Fibroblast of upper back skin (primary cell): ENCODE data around the gene CYTH4.
"Not testable (repeated sequence)": the region's sequence is repeated elsewhere in the genome, so short reads cannot be mapped to it uniquely, and the experiment has no call there.

ENCODE experiments used
- DNase-seq: peaks from one replicate; pipeline ENCODE4 v3.0.0-alpha.2; 2013

CYTH4 gene, protein sequence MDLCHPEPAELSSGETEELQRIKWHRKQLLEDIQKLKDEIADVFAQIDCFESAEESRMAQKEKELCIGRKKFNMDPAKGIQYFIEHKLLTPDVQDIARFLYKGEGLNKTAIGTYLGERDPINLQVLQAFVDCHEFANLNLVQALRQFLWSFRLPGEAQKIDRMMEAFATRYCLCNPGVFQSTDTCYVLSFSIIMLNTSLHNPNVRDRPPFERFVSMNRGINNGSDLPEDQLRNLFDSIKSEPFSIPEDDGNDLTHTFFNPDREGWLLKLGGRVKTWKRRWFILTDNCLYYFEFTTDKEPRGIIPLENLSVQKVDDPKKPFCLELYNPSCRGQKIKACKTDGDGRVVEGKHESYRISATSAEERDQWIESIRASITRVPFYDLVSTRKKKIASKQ

DNA sequence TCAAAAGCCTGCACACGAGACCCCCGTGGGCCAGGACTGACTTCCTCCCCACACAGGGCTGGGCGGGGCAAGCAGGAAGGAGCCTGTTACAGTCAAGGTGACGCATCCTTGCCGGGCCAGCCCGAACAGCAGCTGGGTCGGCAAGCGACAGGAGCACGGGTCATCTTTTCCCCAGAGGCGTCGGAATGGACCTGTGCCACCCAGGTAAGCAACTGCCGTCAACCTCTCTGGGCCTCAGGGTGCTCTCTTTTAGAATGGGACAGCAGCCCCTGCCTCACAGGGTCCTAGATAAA is at the start of gene CYTH4:
Gene CYTH4, plus strand, starts transcription at position 124 of the 293 bp plus-strand sequence. Its CDS starts 62 bp downstream, at position 186.
- DNase-seq = no peak

GRCh38 chr22:37233371-37233750 is 48.9 kb upstream of the CYTH4 start:
- DNase-seq = not testable (repeated sequence)

- DNase-seq = no peak
Measured at GRCh38 chr22:37233751-37234631, 48.3 kb upstream of the CYTH4 start.

DNA sequence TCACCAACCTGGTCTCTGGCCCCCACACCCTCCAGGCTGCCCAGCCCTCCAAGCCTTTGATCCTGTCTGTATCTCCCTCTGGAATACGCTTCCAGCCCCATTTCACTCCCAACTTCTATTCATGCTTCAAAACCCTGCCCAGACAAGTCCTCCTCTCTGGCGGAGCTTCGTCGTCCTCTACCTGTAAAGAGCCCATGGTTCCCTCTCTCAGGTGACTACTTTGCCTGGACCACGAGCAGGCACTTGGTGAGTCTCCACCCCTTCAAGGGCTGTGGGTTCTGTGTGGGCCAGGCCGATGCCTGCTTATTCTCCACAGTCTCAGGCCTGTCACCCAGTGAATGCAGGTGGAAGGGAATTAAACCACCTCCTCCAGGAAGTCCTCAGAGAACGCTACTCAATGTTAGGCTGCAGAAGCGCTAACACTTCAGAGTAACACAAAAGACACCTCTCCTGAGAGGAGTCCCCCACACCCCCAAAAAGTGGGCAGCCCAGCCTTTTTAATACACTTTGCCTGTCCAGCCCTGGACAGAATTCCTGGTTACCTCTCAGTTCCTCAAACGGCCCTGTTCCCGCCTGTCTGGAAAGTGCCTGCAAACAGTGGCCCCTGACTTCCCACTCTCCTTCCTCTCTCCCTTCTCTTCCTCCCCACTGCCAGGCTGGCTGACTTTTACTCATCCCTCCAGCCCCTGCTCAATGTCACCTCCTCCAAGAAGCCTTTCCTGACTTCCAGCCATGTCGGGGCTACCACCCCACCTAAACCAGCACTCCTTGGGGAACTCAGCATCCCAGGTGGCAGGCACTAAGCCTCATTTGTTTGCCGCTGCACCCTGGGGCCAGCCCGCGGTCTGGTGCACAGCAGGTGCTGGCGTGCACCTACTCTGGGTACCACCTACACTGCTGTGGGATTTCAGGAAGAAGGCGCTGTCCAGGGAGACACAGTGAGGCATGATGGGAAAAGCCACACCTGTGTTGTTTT is 47.3 kb upstream of the CYTH4 start:
- DNase-seq = no peak

GRCh38 chr22:37235897-37236607 is 46.3 kb upstream of the CYTH4 start:
- no peak for DNase-seq

DNA sequence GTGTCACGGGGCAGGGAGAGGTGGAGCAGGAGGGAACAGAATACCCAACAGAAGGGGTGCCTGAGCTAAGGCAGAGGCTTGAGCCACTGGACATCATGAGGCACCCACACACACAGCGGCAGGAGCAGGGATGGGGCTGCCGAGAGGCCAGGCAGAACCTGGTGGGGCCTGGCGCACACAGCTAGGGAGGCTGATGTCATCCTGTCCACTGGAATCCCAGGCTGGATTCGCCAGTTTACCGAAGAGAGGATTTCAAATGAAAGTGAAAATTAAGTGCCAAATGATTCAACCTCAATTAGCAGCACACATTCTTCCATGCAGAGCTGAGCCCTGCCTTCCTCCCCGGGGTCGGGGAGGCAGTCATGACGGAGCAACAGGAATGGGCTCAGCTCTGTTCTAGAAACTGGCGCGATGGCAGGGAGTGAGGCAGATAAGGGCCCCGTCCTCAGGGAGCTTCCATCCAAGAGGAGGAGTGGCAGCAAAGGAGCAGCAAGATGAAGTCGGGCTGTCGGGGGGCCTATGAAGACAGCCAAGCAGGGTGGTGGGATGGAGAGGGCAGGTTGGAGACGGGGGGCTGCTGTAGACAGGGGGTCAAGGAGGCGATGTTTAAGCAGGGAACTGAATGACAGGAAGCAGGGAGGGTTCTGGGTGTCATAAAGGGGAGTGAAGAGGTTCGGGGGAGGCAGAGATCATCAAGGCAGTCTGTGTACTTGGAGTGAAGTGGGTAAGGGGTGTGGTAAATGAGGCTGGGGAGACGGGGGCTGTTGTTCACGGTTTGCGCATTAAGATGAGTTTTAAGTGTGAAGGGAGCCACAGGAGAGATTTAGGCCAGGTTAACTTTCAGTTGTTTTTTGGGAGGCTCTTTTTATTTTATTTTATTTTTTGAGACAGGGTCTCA is 44.7 kb upstream of the CYTH4 start:
- DNase-seq = peak; percentile 48

DNA sequence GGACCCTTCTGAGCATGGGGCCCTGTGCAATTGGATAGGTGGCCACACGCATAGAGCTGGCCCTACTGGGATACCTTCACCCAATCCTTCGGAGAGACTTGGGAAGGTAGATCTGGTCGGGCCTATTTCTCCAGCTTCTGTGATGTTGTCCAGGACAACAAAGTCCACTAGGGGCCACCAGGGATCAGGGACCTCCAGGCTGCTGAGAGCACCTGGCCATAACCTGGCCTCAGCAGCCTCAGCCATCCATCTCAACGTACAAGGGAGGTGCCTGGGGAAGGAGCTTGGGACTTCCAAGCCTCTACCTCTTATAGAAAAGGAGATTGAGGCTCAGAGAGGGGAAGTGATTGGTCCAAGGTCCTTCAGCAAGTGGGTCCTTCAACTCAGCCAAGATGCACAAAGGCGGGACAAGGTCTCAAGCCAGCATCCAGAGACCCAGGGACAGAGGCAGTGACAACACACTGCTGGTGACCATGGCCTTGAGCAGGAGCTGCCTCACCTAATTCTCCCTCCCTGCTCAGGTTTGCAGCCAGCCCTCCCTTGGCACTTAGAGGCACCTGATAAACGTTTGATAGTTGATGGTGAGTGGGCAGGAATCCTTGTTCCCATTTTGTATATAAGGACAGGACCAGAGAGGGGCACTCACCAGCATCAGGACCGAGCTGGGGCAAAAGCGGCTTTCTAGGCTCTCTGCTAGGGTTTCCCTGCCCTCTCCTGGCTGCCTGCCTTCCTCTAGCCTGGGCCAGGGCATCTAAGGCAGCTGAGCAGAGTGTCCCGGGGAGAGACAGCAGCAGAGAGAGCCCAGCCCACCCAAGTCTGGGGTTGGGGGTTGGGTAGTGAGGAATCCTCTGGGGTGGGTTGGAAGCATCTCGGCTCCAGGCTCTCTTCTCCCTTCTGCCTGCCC is 42.7 kb upstream of the CYTH4 start:
- no peak for DNase-seq

DNA sequence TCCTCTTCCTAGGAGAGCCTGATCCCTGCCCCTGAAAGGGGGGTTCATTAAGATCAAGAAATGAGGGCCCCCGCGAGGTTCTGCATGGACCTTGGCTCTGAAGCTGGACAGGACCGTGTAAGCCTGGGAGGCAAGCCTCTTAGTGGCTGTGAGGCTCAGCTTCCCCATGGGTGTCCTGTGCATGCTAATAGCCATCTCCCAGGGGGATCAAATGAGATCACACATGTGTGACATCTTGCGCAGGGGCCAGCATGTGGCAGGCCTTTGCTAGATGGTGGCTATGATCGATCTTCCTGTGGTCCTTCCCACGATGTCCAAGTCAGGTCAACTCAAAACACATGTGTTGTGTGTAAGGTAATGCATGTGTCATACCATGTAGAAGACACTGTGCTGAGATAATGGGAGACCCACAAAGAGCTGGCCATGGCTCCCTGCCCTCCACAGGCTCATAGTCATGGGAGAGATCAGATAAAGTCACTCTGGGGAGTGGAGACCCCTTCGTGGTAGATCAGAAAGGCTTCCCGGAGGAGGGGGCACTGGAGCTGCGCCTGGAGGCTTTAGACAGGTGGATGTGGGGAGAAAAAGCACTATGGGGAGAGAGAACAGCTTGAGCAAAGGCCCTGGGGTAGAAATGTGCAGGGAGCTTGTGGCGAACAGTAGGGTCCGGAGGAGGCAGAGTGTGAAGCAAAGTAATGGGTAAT is 41.9 kb upstream of the CYTH4 start:
- no peak for DNase-seq

DNA sequence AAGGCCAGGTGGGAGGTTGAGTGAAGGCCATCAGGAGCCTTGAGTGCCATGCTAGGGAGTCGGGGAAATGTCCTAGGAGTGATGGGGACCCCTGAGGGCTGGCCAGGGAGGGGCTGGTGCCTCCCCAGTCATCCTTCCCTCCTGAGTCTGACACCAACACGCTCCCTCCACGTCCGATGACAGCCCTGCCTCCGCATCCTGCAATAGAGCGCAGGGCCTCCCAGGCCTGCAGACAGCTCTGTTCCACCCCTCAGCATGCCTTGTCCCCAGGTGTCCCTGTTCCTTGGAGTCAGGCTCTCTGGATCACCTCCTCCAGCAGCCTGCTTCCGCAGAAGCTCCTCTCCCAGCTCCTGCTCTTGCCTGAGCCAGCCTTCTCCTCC is 41.4 kb upstream of the CYTH4 start:
- DNase-seq = no peak

DNA sequence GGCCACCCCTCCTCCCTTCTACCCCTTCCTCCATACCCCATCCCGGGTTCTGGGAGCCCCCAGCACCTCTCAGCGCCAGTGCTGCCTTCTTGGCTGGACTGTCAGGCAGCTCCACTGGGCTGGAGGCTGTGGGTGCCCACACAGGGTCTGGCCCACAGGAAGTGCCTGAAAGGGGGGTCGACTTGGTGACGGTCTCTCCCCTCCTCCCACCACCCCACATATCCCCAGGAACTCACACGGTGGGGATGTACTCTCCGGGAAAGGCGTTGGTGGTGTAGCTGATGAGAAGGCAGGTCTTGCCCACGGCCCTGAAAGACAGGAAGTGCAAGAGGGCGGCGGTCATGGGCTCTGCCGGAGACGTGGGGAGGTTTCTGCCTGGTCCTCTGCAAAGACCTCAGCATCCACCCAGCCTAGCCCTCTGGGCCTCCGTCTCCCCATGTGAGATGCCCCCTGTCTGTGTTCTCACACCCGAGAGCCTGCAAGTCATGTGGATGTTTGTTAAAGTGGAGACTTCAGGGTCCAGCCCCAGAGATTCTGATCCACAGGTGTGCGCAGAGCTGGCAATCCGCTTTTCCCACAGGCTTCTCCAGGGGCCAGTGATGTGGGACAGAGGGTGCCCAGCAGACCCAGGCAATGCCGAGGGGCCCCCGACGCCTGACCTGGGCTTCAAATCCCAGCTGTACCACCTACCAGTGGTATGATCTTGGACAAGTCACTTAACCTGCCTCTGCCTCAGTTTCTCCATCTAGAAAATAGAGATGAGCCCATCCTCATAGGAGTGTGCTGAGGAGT is 40.8 kb upstream of the CYTH4 start:
- no peak for DNase-seq

GRCh38 chr22:37242395-37242918 is 39.9 kb upstream of the CYTH4 start:
- DNase-seq = no peak

DNA sequence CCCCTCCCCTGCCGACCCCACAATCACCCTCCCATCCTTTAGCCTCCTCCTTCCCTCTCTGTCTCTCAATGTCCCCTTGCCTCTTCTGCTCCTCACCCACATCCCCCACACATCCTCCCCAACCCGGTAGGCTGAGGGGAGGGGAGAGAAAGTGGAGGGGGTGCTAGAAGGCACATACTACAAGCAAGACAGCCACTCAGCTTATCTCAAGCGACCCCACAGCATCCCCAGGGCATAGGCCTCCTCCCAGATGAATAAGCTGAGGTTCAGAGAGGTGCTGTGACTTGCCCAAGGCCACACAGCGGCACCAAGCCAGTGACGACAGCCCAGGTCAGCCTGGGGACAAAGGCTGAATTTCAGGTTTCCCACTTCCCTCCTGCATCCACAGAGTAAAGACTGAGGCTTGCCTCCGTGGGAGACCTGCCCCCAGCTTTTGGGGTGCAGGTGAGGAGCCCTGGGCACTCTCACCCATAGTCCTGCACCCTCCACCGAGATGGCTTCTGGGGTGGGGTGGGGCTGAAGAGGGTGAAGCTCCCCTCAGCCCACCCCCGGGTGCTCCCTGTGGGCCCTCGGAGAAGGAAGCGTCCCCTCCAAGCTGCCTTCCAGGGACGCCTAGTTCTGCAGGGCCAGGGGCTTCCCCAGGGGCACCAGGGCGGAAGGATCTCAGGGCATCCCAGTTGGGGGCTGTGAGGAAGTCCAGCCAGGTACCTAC is 38.8 kb upstream of the CYTH4 start:
- no peak for DNase-seq

DNA sequence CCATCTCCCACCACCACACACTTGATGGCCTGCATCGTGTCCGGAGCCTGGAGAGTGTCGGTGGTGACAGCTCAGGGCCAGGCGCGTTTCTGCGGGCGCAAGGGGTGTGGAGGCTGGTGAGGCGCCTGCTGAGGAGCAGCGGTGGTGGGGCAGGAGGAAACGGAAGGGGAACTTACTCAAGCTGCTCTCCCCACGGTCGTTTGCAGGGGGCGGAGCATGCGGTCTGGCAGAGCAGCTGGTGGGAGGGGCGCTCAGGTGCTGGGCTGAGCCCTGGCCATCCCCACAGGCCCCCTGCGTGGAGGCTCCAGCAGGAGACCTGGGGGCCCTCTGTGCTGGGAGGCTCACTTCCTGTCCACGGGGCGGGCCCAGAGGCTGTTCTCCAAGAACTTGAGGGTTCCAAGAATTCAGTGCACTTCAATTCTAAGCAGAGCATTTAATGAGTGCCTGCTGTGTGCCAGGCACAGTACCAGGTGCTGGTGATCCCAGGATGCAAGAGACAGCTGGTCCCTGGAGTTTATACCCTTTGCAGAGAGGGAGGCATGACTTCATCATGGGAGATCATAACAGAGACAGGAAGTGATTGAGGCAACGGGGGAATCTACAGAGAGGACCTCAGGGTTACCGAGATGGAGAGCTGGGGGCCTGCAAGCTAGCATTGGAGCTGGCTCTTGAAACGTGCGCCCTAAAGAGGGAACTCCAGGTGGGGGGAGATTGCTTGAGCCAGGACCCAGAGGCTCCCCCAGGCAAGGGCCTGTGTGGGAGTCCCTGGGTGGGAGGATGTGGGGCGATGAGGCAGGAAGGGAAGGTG is 38.0 kb upstream of the CYTH4 start, which contains the start of gene RAC2:
Gene RAC2, minus strand, starts transcription at position 156 of the 808 bp plus-strand sequence. Its CDS starts 121 bp downstream, at position 35.
- peak; percentile 69 for DNase-seq

GRCh38 chr22:37244922-37245722 is 37.2 kb upstream of the CYTH4 start:
- DNase-seq = no peak

DNA sequence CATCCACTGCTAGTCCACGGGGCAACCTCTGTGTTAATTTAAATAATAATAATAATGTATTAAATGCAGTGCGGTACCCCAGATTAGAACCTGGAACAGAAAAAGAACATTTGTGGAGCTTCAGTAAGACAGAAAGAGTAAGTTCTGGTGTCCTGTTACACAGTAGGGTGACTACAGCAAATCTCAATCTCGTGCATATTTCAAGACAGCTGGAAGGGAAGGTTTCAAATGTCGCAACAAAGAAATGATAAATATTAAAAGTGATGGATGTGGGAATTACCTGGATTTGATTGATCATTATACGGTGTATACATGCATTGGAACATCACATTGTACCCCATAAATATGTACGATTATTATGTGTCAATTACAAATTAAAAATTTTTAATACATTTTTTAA is 36.6 kb upstream of the CYTH4 start:
- DNase-seq = no peak

DNA sequence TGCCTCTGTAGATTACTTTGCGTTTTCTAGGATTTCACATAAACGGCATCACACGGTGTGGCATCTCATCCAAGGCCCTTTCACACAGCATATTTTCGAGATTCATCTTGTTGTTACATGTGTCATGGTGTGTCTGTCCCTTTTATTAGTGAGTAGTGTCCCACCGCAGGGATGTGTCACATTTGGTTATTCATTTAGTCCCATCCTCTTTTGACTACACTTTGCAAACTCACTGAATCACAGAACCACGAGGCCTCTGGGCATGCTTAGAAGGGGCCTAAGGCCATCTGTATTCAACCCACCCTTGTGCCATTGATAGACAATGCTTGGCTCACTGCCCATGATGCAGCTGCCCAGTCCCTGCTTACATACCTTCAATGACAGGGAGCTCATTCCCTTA is 34.1 kb upstream of the CYTH4 start:
- DNase-seq = no peak
